22Rv1 (cell line): ENCODE results near the gene FLNB.

Experiments used
- H3K27ac ChIP-seq: fragments of 450-650 bp; 2 replicates; pipeline ENCODE4 v1.5.1; 2017
- ZFX ChIP-seq: fragments of 450-650 bp; IDR thresholded peaks from 2 replicates; pipeline ENCODE4 v1.6.1; 2017; ENCODE audit warnings: antibody characterized with exemption, borderline replicate concordance
- TF ChIP-seq, protein P1 (sequence below): fragments of 450-650 bp; IDR thresholded peaks from 2 replicates; pipeline ENCODE4 v1.5.1; 2017; ENCODE audit warnings: mild to moderate bottlenecking

FLNB gene

DNA sequence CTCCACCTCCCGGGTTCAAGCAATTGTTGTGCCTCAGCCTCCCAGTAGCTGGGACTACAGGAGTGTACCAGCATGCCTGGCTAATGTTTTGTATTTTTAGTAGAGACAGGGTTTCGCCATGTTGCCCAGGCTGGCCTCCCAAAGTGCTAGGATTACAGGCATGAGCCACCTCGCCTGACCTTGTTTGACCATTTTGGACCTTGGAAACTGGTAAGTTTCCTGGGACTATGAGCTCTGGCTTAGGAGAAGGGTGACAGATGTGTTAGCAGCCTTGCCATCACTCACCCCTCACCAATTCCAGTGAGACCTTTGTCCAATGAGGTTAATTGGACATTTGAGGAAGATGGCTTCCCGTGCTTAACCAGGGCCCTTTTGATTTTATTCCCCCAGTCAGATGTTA, 182.7 kb downstream of the FLNB start:
- TF ChIP-seq, protein P1, sequence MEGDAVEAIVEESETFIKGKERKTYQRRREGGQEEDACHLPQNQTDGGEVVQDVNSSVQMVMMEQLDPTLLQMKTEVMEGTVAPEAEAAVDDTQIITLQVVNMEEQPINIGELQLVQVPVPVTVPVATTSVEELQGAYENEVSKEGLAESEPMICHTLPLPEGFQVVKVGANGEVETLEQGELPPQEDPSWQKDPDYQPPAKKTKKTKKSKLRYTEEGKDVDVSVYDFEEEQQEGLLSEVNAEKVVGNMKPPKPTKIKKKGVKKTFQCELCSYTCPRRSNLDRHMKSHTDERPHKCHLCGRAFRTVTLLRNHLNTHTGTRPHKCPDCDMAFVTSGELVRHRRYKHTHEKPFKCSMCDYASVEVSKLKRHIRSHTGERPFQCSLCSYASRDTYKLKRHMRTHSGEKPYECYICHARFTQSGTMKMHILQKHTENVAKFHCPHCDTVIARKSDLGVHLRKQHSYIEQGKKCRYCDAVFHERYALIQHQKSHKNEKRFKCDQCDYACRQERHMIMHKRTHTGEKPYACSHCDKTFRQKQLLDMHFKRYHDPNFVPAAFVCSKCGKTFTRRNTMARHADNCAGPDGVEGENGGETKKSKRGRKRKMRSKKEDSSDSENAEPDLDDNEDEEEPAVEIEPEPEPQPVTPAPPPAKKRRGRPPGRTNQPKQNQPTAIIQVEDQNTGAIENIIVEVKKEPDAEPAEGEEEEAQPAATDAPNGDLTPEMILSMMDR: no peak
- H3K27ac ChIP-seq: no peak overlapping the region

GRCh38 chr3:58191361-58191991, 183.3 kb downstream of the FLNB start:
- no peak for TF ChIP-seq ZFX
- TF ChIP-seq, protein P1: no peak
- no peak overlapping the region for H3K27ac ChIP-seq

DNA sequence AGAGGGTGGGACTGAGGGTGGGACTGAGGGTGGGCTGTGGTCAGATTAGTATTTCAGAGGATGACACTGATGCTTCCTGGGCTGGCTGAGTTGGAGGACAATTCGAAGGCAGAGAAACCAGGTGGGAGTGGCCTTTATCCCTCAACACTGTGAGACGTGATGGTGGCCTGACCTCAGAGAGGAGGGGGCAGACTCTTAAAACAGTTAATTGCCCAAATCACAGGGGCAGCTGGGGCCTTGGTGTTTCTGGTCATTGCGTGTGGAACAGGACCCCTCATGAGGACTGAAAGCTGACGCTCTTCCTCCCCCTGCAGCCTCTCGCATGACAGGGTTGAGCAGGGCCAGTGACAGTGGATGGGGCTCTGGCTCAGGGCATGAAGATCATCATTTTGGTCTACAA, 183.8 kb downstream of the FLNB start:
- H3K27ac ChIP-seq: no peak overlapping the region
- TF ChIP-seq ZFX: no peak
- TF ChIP-seq, protein P1: no peak

DNA sequence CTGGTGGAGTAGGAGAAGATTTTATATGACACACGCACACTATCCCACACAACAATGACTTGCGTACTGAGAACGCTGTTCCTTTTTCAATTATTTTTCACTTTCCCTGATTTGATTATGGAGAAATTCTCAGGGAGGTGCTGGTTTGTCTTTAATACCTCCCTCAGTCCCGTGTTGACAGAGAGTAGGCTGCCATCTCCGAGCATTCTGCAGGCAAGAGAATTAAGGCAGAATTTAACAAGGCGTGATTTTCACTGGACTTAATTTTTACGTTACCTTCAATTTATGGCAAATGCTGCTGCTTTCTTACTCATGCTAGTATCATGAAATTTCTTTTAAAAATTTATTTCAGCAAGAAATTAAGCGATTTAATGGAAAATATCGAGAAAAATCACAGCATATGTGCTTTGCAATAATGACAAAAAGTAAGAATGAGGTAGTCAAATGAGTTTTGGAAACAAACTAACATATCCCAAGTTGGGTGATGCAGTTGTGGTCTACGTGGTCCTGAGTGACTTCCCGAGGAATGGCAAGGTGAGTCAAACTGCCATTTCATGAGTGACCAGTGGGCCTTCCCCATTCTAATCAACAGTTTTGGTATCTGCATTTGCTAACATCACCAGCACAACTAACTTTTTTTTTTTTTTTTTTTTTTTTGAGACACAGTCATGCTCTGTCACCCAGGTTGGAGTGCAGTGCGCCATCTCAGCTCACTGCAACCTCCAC, 185.6 kb downstream of the FLNB start:
- H3K27ac ChIP-seq: no peak overlapping the region
- no peak for TF ChIP-seq ZFX
- TF ChIP-seq, protein P1: no peak

GRCh38 chr3:58197588-58197987, 189.4 kb downstream of the FLNB start:
- H3K27ac ChIP-seq: no peak overlapping the region
- TF ChIP-seq ZFX: no peak

GRCh38 chr3:58198362-58198761, 190.1 kb downstream of the FLNB start:
- no peak overlapping the region for H3K27ac ChIP-seq
- TF ChIP-seq, protein P1: no peak

DNA sequence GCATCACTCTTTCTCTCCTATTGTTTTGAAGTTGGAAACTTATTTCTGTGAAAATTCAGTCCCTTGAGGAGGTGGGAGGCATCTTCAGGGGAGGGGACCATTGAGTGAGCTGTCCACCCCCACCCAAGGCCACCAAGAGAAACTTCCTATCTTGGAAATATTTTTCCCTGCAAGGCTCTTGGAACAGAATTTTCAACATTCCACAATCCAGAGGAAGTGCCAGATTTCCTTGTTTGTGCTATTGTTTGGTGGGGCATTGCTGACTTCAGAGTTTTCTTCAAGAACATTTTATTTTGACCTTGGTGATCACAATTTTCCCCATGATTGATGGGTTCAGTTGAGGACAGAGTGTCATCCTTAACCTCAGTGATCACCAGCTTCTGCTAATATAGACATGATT, 190.6 kb downstream of the FLNB start:
- no peak for TF ChIP-seq ZFX
- TF ChIP-seq, protein P1: no peak
- no peak overlapping the region for H3K27ac ChIP-seq
